SK-N-SH (cell line): Measurements from ENCODE around the gene TP63. TPM values are rescaled to one million over a fixed set of nuclear protein-coding genes. Genes with fewer than 3 reads are reported as not detected.

ENCODE experiments used
- CTCF ChIA-PET: fragments of 300-600, 350-600 bp; formaldehyde crosslinking; extraction: SDS; loops from one replicate; lab custom pipeline; 2021; lab: Yijun Ruan, JAX
- POLR2A ChIA-PET: fragments of 350-600 bp; sonication (Branson Sonifier 250); formaldehyde crosslinking; extraction: SDS; loops from one replicate; lab custom pipeline; 2020; ENCODE audit warnings: antibody characterized with exemption, inconsistent platforms; lab: Yijun Ruan, JAX
- DNase-seq: peaks from one replicate; pipeline ENCODE4 v3.0.0; 2012
- H2AFZ ChIP-seq: fragments of 200-600 bp; sonication (generic); 2 replicates; pipeline ENCODE4 v1.8.1; 2016; ENCODE audit warnings: antibody characterized with exemption, mild to moderate bottlenecking, low read depth
- H3F3A ChIP-seq: fragments of 200-600 bp; sonication (generic); replicated peaks from 2 replicates; pipeline ENCODE3; 2016; ENCODE audit warnings: antibody characterized with exemption, mild to moderate bottlenecking; ENCODE audit not compliant: insufficient read depth
- H3K27ac ChIP-seq, 2 experiments: fragments of 200-500 bp in 1 of 2; fragments of 200-600 bp in 1 of 2; sonication (Bioruptor generic) in 1 of 2; sonication (generic), shearing (Covaris generic) in 1 of 2; 2 replicates each; pipeline versions ENCODE4 v1.5.1 to v1.6.1; 2014 to 2016; ENCODE audit warnings: low read depth in 2 of 2, inconsistent platforms in 1 of 2, low read length in 1 of 2, mild to moderate bottlenecking in 1 of 2, mixed read lengths in 1 of 2
- H3K27me3 ChIP-seq: fragments of 200-600 bp; sonication (generic), shearing (Covaris generic); 2 replicates; pipeline ENCODE4 v1.6.1; 2016; ENCODE audit warnings: mixed run types; ENCODE audit not compliant: insufficient read depth
- H3K36me3 ChIP-seq, 2 experiments: fragments of 200-500 bp in 1 of 2; fragments of 200-600 bp in 1 of 2; sonication (Bioruptor generic) in 1 of 2; sonication (generic) in 1 of 2; replicated peaks in 1 of 2; 2 replicates each; pipeline versions ENCODE3 to v1.5.1; 2014 to 2016; ENCODE audit warnings: low read length in 1 of 2, mild to moderate bottlenecking in 1 of 2; ENCODE audit not compliant: insufficient read depth in 2 of 2, control insufficient read depth in 1 of 2
- H3K4me1 ChIP-seq, 2 experiments: fragments of 200-500 bp in 1 of 2; fragments of 200-600 bp in 1 of 2; sonication (Bioruptor generic) in 1 of 2; sonication (generic), shearing (Covaris generic) in 1 of 2; 2 replicates each; pipeline versions ENCODE4 v1.5.1 to v1.6.1; 2014 to 2016; ENCODE audit warnings: low read depth in 1 of 2, low read length in 1 of 2, mixed run types in 1 of 2; ENCODE audit not compliant: insufficient read depth in 2 of 2, control insufficient read depth in 1 of 2
- H3K4me2 ChIP-seq: fragments of 200-600 bp; sonication (generic), shearing (Covaris generic); 2 replicates; pipeline ENCODE4 v1.6.1; 2017; ENCODE audit warnings: mixed run types
- H3K4me3 ChIP-seq, 2 experiments: fragments of 200-500 bp in 1 of 2; fragments of 200-600 bp in 1 of 2; sonication (Bioruptor generic) in 1 of 2; sonication (generic), shearing (Covaris generic) in 1 of 2; 2 replicates each; pipeline versions ENCODE4 v1.5.1 to v1.8.1; 2014 to 2016; ENCODE audit warnings: low read depth in 2 of 2, inconsistent platforms in 1 of 2, low read length in 1 of 2, mild to moderate bottlenecking in 1 of 2, mixed read lengths in 1 of 2, moderate library complexity in 1 of 2
- H3K79me2 ChIP-seq: fragments of 200-600 bp; sonication (generic); 2 replicates; pipeline ENCODE4 v1.8.1; 2017; ENCODE audit warnings: mild to moderate bottlenecking; ENCODE audit not compliant: insufficient read depth
- H3K9ac ChIP-seq: fragments of 200-600 bp; sonication (generic); 2 replicates; pipeline ENCODE4 v1.6.1; 2017; ENCODE audit warnings: mixed run types
- H3K9me2 ChIP-seq: fragments of 200-600 bp; sonication (generic); 2 replicates; pipeline ENCODE4 v1.6.1; 2017; ENCODE audit warnings: mixed run types
- H3K9me3 ChIP-seq: fragments of 200-600 bp; sonication (generic); 2 replicates; pipeline ENCODE4 v1.6.1; 2017; ENCODE audit warnings: mixed run types, mild to moderate bottlenecking, moderate library complexity
- H4K20me1 ChIP-seq: fragments of 200-600 bp; sonication (generic); 2 replicates; pipeline ENCODE4 v1.6.1; 2017; ENCODE audit warnings: mild to moderate bottlenecking, mixed run types; ENCODE audit not compliant: insufficient read depth
- EP300 ChIP-seq, 2 experiments: IDR thresholded peaks; 2 replicates each; pipeline versions ENCODE4 v1.4.0 to v1.6.1; 2012; ENCODE audit warnings: borderline replicate concordance in 1 of 2, low read depth in 1 of 2, low read length in 1 of 2
- EZH2phosphoT487 ChIP-seq: fragments of 200-600 bp; sonication (generic); IDR thresholded peaks from 2 replicates; pipeline ENCODE4 v1.6.1; 2017; ENCODE audit warnings: low read depth, mixed run types, mild to moderate bottlenecking, antibody characterized with exemption, moderate library complexity, borderline replicate concordance
- FOXJ3 ChIP-seq: sonication (generic); formaldehyde crosslinking; IDR thresholded peaks from 2 replicates; pipeline ENCODE4 v1.5.1; 2020; ENCODE audit warnings: mild to moderate bottlenecking, missing genetic modification reagents
- FOXM1 ChIP-seq: IDR thresholded peaks from 2 replicates; pipeline ENCODE4 v1.4.0; 2012; ENCODE audit warnings: low read depth, mild to moderate bottlenecking
- GATA2 ChIP-seq: sonication (generic); formaldehyde crosslinking; IDR thresholded peaks from 2 replicates; pipeline ENCODE4 v1.5.0; 2020; ENCODE audit warnings: mild to moderate bottlenecking, missing genetic modification reagents
- MEF2A ChIP-seq: IDR thresholded peaks from 2 replicates; pipeline ENCODE4 v1.4.0; 2012; ENCODE audit warnings: low read depth, borderline replicate concordance
- MXI1 ChIP-seq: IDR thresholded peaks from 2 replicates; pipeline ENCODE4 v1.6.1; 2012; ENCODE audit warnings: mild to moderate bottlenecking, low read depth, low read length, improper control_type of control experiment
- NRF1 ChIP-seq: IDR thresholded peaks from 2 replicates; pipeline ENCODE4 v1.6.1; 2012; ENCODE audit warnings: low read depth, mild to moderate bottlenecking, low read length
- POLR2AphosphoS5 ChIP-seq: IDR thresholded peaks from 2 replicates; pipeline ENCODE4 v1.6.1; 2012; ENCODE audit warnings: low read depth, low read length
- RAD21 ChIP-seq: IDR thresholded peaks from 2 replicates; pipeline ENCODE4 v1.6.1; 2012; ENCODE audit warnings: mild to moderate bottlenecking, low read length
- SIN3A ChIP-seq: IDR thresholded peaks from 2 replicates; pipeline ENCODE4 v1.6.1; 2012; ENCODE audit warnings: low read depth, mild to moderate bottlenecking, low read length, moderate library complexity, borderline replicate concordance
- WGBS: methylation state at CpG from one replicate; pipeline ENCODE4 v1.1.6; 2017; ENCODE audit warnings: low lambda C conversion rate; 5-methylcytosine and 5-hydroxymethylcytosine counted together
- polyA plus RNA-seq, 3 experiments: library from polyadenylated mRNA; depleted of rRNA; stranded (reverse); fragments of >200 nt; gene quantifications; 2 replicates each; pipeline ENCODE4 v1.2.3, GENCODE V29; 2012
- TF ChIP-seq, protein P1 (sequence below): fragments of 200-600 bp; sonication (generic); IDR thresholded peaks from 2 replicates; pipeline ENCODE4 v1.6.1; 2017; ENCODE audit warnings: antibody characterized with exemption, mild to moderate bottlenecking, moderate library complexity
- TF ChIP-seq, protein P2 (sequence below): fragments of 150-350 bp; IDR thresholded peaks from 2 replicates; pipeline ENCODE4 v1.6.1; 2016; ENCODE audit warnings: mild to moderate bottlenecking, low read depth, low read length
- TF ChIP-seq, protein P3 (sequence below): IDR thresholded peaks from 2 replicates; pipeline ENCODE4 v1.4.0; 2012; ENCODE audit warnings: low read depth
- TF ChIP-seq, protein P4 (sequence below): IDR thresholded peaks from 2 replicates; pipeline ENCODE4 v1.4.0; 2012; ENCODE audit warnings: low read depth, borderline replicate concordance
- TF ChIP-seq, protein P5 (sequence below): IDR thresholded peaks from 2 replicates; pipeline ENCODE4 v1.4.0; 2012; ENCODE audit warnings: low read depth, borderline replicate concordance

The TP63 gene
- polyA plus RNA-seq, 1 of the 3 experiments (the other 2 are of a cell fraction), result not detected

DNA sequence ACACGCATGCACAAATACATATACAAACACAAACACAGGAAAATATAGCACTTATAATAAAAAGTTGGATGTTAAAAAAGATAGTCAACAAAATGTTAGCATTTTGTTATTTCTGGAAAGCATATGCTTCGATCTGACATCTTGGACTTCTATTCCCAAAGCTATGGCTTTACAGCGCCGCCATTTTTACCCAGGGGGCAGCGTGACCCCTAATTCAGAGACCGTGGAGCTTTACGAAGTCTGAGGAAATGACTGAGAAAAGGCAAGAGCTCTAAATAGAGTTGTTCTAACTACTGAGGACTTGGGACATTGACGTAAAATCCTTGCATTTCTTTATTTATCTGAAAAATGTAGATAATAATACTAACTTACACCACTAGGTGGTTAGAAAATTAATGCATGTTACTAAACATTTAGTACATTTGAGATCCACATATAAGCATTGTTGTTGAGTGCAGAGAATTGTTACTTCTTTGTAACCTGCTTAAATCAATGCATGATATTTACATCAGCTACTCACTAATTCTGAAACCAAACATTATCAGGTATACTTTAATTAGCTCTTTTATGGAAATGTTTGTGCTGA is 155.4 kb downstream of the TP63 start:
- Histone ChIP-seq H3K27me3 (no peaks in the 10 kb centered on the region; the same call in 1 of the 2 replicates), H3K27ac (no peak overlapping the region), H3K9ac (no peak overlapping the region), H3K79me2 (no peaks in the 10 kb centered on the region), H3K9me2 (no peaks in the 10 kb centered on the region), H3K36me3 (no peaks in the 10 kb centered on the region), H4K20me1 (no peaks in the 10 kb centered on the region), H3K4me1 (no peaks in the 10 kb centered on the region), H3K4me3 (no peak overlapping the region), H2AFZ (no peak overlapping the region), H3K4me2 (no peak overlapping the region), H3K9me3 (no peaks in the 10 kb centered on the region), H3F3A (no peaks in the 10 kb centered on the region)
- ChIA-PET POLR2A (no interaction called here), CTCF (interaction anchor here (0.7 to 1.3 kb wide), 3 partner anchors 13 to 29 kb away, joined by 3 to 4 read pairs (median 3); no protein-coding TSS in a partner anchor)
- TF ChIP-seq, protein P1, sequence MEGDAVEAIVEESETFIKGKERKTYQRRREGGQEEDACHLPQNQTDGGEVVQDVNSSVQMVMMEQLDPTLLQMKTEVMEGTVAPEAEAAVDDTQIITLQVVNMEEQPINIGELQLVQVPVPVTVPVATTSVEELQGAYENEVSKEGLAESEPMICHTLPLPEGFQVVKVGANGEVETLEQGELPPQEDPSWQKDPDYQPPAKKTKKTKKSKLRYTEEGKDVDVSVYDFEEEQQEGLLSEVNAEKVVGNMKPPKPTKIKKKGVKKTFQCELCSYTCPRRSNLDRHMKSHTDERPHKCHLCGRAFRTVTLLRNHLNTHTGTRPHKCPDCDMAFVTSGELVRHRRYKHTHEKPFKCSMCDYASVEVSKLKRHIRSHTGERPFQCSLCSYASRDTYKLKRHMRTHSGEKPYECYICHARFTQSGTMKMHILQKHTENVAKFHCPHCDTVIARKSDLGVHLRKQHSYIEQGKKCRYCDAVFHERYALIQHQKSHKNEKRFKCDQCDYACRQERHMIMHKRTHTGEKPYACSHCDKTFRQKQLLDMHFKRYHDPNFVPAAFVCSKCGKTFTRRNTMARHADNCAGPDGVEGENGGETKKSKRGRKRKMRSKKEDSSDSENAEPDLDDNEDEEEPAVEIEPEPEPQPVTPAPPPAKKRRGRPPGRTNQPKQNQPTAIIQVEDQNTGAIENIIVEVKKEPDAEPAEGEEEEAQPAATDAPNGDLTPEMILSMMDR, result peak; percentile 50
- TF ChIP-seq GATA2 (CRISPR knock-in tag), result no peak
- WGBS, result 19% methylated on average over 8 of the region's 8 CpGs
- DNase-seq, result no peak

DNA sequence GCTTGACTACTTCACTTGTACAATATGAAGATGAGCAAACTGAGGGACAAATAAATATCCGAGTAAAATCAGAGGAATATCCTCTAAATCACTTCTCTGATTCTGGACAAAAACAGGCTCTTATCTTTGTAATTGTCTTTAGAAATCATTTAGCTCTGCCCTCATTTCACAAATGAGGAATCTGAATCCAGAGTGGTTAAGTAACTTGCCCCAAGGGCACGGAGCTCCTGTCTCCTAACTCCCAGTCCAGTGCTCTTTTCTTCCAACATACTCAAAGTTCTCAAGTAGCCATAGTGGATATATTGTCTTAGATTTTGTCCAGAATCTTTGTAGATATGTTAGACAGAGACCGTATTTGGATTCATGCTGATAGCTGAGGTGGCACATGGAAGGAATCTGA is 156.0 kb downstream of the TP63 start:
- POLR2A ChIA-PET, result no interaction called here
- Histone ChIP-seq H3K27me3 (no peaks in the 10 kb centered on the region; the same call in 1 of the 2 replicates), H3F3A (no peaks in the 10 kb centered on the region), H4K20me1 (no peaks in the 10 kb centered on the region), H3K9me2 (no peaks in the 10 kb centered on the region), H3K9ac (no peak overlapping the region)
- TF ChIP-seq, protein P2, sequence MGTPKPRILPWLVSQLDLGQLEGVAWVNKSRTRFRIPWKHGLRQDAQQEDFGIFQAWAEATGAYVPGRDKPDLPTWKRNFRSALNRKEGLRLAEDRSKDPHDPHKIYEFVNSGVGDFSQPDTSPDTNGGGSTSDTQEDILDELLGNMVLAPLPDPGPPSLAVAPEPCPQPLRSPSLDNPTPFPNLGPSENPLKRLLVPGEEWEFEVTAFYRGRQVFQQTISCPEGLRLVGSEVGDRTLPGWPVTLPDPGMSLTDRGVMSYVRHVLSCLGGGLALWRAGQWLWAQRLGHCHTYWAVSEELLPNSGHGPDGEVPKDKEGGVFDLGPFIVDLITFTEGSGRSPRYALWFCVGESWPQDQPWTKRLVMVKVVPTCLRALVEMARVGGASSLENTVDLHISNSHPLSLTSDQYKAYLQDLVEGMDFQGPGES, result no peak
- TF ChIP-seq MXI1 (no peak), MEF2A (no peak), FOXM1 (no peak), EP300 (IDR thresholded peaks at IDR 0.05; ENCODE audit: borderline replicate concordance in 1 of 2, low read depth in 1 of 2, low read length in 1 of 2) (no peak), FOXJ3 (CRISPR knock-in tag) (no peak), POLR2AphosphoS5 (no peak), RAD21 (no peak), NRF1 (no peak), SIN3A (no peak), EZH2phosphoT487 (no peak)
- TF ChIP-seq, protein P3, sequence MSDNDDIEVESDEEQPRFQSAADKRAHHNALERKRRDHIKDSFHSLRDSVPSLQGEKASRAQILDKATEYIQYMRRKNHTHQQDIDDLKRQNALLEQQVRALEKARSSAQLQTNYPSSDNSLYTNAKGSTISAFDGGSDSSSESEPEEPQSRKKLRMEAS, result no peak
- TF ChIP-seq, protein P4, sequence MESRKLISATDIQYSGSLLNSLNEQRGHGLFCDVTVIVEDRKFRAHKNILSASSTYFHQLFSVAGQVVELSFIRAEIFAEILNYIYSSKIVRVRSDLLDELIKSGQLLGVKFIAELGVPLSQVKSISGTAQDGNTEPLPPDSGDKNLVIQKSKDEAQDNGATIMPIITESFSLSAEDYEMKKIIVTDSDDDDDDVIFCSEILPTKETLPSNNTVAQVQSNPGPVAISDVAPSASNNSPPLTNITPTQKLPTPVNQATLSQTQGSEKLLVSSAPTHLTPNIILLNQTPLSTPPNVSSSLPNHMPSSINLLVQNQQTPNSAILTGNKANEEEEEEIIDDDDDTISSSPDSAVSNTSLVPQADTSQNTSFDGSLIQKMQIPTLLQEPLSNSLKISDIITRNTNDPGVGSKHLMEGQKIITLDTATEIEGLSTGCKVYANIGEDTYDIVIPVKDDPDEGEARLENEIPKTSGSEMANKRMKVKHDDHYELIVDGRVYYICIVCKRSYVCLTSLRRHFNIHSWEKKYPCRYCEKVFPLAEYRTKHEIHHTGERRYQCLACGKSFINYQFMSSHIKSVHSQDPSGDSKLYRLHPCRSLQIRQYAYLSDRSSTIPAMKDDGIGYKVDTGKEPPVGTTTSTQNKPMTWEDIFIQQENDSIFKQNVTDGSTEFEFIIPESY, result no peak
- TF ChIP-seq, protein P5, sequence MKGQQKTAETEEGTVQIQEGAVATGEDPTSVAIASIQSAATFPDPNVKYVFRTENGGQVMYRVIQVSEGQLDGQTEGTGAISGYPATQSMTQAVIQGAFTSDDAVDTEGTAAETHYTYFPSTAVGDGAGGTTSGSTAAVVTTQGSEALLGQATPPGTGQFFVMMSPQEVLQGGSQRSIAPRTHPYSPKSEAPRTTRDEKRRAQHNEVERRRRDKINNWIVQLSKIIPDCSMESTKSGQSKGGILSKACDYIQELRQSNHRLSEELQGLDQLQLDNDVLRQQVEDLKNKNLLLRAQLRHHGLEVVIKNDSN, result no peak
- TF ChIP-seq, protein P1, result no peak
- TF ChIP-seq, all 33 proteins: peak for 0
- 17% methylated on average over 3 of the region's 3 CpGs for WGBS
- no peaks in the 10 kb centered on the region for H3K4me1 ChIP-seq
- H3K9me3 ChIP-seq, result no peaks in the 10 kb centered on the region
- H3K79me2 ChIP-seq, result no peaks in the 10 kb centered on the region
- H3K27ac ChIP-seq, result no peak overlapping the region
- H3K36me3 ChIP-seq, result no peaks in the 10 kb centered on the region
- H3K4me2 ChIP-seq, result no peak overlapping the region
- no peak overlapping the region for H3K4me3 ChIP-seq
- CTCF ChIA-PET, result interaction anchor here (0.7 to 1.3 kb wide), 3 partner anchors 12 to 30 kb away, joined by 3 to 4 read pairs (median 3); no protein-coding TSS in a partner anchor
- no peak for DNase-seq
- H2AFZ ChIP-seq, result no peak overlapping the region
